Keratinocyte (primary cell): ENCODE data around the gene BRD1. TPM values are rescaled to one million over a fixed set of nuclear protein-coding genes. Genes with fewer than 3 reads are reported as not detected.

ENCODE experiments used
- DNase-seq: peaks from one replicate; pipeline ENCODE4 v3.0.0-alpha.2; 2011; ENCODE audit warnings: low read depth, missing footprints, low spot score
- FAIRE-seq: peaks from 2 replicates; lab custom pipeline; 2011; peaks lifted over from hg19 to GRCh38; lab: Jason Lieb, UNC
- H2AFZ ChIP-seq: 2 replicates; pipeline ENCODE4 v1.6.0; 2012; ENCODE audit warnings: low read length, control low read depth, inconsistent platforms; ENCODE audit not compliant: control insufficient read depth
- H3K27ac ChIP-seq: 2 replicates; pipeline ENCODE4 v1.5.1; 2011; ENCODE audit warnings: low read length; ENCODE audit not compliant: control insufficient read depth, insufficient read depth
- H3K27me3 ChIP-seq: 3 replicates; pipeline ENCODE4 v1.6.0; 2011; ENCODE audit warnings: low read length; ENCODE audit not compliant: control insufficient read depth, insufficient read depth; ENCODE audit errors: extremely low read depth
- H3K36me3 ChIP-seq, 2 experiments: 2 replicates in 1 of 2; 3 replicates in 1 of 2; pipeline ENCODE4 v1.5.1; 2011; ENCODE audit warnings: low read length in 2 of 2, mild to moderate bottlenecking in 1 of 2; ENCODE audit not compliant: control insufficient read depth in 2 of 2, insufficient read depth in 2 of 2; ENCODE audit errors: extremely low read depth in 1 of 2
- H3K4me1 ChIP-seq: 3 replicates; pipeline ENCODE4 v1.5.1; 2011; ENCODE audit warnings: low read length; ENCODE audit not compliant: control insufficient read depth, insufficient read depth; ENCODE audit errors: extremely low read depth
- H3K4me2 ChIP-seq: 3 replicates; pipeline ENCODE4 v1.6.0; 2011; ENCODE audit warnings: low read depth, low read length; ENCODE audit not compliant: control insufficient read depth, insufficient read depth; ENCODE audit errors: extremely low read depth
- H3K4me3 ChIP-seq, 3 experiments: fragments of 200-600 bp in 1 of 3; sonication (generic) in 1 of 3; 2 replicates in 2 of 3; 3 replicates in 1 of 3; pipeline ENCODE4 v1.5.1; 2011 to 2016; ENCODE audit warnings: low read length in 3 of 3, mild to moderate bottlenecking in 3 of 3, control low read depth in 2 of 3, inconsistent platforms in 1 of 3, low read depth in 1 of 3, mixed read lengths in 1 of 3, mixed run types in 1 of 3, moderate library complexity in 1 of 3; ENCODE audit not compliant: control insufficient read depth in 2 of 3, insufficient read depth in 2 of 3; ENCODE audit errors: extremely low read depth in 1 of 3
- H3K79me2 ChIP-seq: 2 replicates; pipeline ENCODE4 v1.6.0; 2012; ENCODE audit warnings: low read length; ENCODE audit not compliant: control insufficient read depth, insufficient read depth
- H3K9ac ChIP-seq: 3 replicates; pipeline ENCODE4 v1.6.0; 2011; ENCODE audit warnings: low read length; ENCODE audit not compliant: control insufficient read depth, insufficient read depth; ENCODE audit errors: extremely low read depth
- H3K9me1 ChIP-seq: 3 replicates; pipeline ENCODE4 v1.6.0; 2011; ENCODE audit warnings: low read length; ENCODE audit not compliant: control insufficient read depth, insufficient read depth; ENCODE audit errors: extremely low read depth
- H3K9me3 ChIP-seq: 2 replicates; pipeline ENCODE4 v1.5.1; 2012; ENCODE audit warnings: low read depth, low read length; ENCODE audit not compliant: control insufficient read depth
- H4K20me1 ChIP-seq: 3 replicates; pipeline ENCODE4 v1.6.0; 2011; ENCODE audit warnings: low read length; ENCODE audit not compliant: control insufficient read depth, insufficient read depth; ENCODE audit errors: extremely low read depth
- EZH2 ChIP-seq: IDR thresholded peaks from one replicate; pipeline ENCODE4 v1.6.1; 2012; ENCODE audit warnings: inconsistent platforms, mild to moderate bottlenecking, low read length, moderate library complexity
- dilution Hi-C: fragments of 300-500 bp; cut with MboI; formaldehyde crosslinking; loops from one replicate; pipeline ENCODE4 v1.7.0; 2020; ENCODE audit warnings: low sequenced_read_pairs; ENCODE audit not compliant: extremely low pct_ligation_motif_present
- polyA plus RNA-seq, 5 experiments: library from polyadenylated mRNA; depleted of rRNA in 3 of 5; stranded (reverse) in 3 of 5; stranded (forward) in 1 of 5; unstranded in 1 of 5; fragments of >200 nt; gene quantifications; 1 replicate in 1 of 5; 2 replicates in 3 of 5; 3 replicates in 1 of 5; pipeline versions ENCODE4 v1.2.1 to v1.2.3, GENCODE V29; 2011 to 2012; ENCODE audit warnings: missing spikeins in 2 of 5, low read depth in 1 of 5, low replicate concordance in 1 of 5
- TF ChIP-seq, protein P1 (sequence below), 3 experiments: IDR thresholded peaks in 1 of 3; conservative IDR thresholded peaks in 1 of 3; optimal IDR thresholded peaks in 1 of 3; 2 replicates in 2 of 3; 3 replicates in 1 of 3; pipeline versions ENCODE3 to v1.5.1; 2011; ENCODE audit warnings: low read length in 3 of 3, mild to moderate bottlenecking in 3 of 3, moderate library complexity in 2 of 3, control low read depth in 1 of 3, inconsistent platforms in 1 of 3; ENCODE audit not compliant: insufficient read depth in 2 of 3; ENCODE audit errors: extremely low read depth in 1 of 3

The BRD1 gene
- polyA plus RNA-seq, 1 donor (not counting 4 experiments of a cell fraction or from before 2014, with no cell fraction given): 4.3 TPM

DNA sequence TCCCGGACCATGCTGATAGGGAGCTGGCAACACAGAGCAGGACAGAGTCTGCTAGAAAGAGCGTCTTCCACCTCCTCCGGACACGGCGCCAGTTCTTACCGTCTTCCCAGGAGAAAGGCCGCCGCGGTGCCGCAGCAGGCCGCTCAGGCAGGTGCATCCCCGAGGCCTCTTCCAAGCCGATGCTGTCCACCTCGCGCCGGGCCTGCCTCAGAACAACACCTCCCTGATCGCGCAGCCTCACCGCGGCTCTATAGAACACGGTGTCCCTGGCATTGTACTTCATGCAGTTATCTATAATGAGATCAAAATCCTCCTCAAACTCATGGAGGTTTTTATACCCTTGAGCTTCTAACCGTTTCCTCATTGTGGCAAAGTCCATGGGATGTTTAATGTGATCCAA is 30.0 kb downstream of the BRD1 start:
- peaks cover 46 to 53% of the 10 kb centered on the region in 2 experiments for H3K36me3 ChIP-seq
- dilution Hi-C loops: no loop called here
- FAIRE-seq (no peak), DNase-seq (no peak)
- no peak overlapping the region for H3K4me2 ChIP-seq
- no peaks in the 10 kb centered on the region for H3K9me3 ChIP-seq
- H2AFZ ChIP-seq: no peak overlapping the region
- peaks cover 53% of the 10 kb centered on the region for H3K79me2 ChIP-seq
- H3K27me3 ChIP-seq: no peaks in the 10 kb centered on the region
- H3K4me1 ChIP-seq: no peaks in the 10 kb centered on the region
- peaks cover 4% of the 10 kb centered on the region for H3K9me1 ChIP-seq
- no peak overlapping the region for H3K27ac ChIP-seq
- H3K9ac ChIP-seq: no peak overlapping the region
- no peak overlapping the region for H3K4me3 ChIP-seq
- TF ChIP-seq EZH2: no peak
- TF ChIP-seq, protein P1, sequence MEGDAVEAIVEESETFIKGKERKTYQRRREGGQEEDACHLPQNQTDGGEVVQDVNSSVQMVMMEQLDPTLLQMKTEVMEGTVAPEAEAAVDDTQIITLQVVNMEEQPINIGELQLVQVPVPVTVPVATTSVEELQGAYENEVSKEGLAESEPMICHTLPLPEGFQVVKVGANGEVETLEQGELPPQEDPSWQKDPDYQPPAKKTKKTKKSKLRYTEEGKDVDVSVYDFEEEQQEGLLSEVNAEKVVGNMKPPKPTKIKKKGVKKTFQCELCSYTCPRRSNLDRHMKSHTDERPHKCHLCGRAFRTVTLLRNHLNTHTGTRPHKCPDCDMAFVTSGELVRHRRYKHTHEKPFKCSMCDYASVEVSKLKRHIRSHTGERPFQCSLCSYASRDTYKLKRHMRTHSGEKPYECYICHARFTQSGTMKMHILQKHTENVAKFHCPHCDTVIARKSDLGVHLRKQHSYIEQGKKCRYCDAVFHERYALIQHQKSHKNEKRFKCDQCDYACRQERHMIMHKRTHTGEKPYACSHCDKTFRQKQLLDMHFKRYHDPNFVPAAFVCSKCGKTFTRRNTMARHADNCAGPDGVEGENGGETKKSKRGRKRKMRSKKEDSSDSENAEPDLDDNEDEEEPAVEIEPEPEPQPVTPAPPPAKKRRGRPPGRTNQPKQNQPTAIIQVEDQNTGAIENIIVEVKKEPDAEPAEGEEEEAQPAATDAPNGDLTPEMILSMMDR (optimal IDR thresholded peaks at IDR 0.05 in 1 of 3, IDR thresholded peaks at IDR 0.05 in 1 of 3, conservative IDR thresholded peaks at IDR 0.05 in 1 of 3; ENCODE audit: extremely low read depth in 1 of 3, insufficient read depth in 2 of 3, low read length in 3 of 3): no peak
- peaks cover 9% of the 10 kb centered on the region for H4K20me1 ChIP-seq

DNA sequence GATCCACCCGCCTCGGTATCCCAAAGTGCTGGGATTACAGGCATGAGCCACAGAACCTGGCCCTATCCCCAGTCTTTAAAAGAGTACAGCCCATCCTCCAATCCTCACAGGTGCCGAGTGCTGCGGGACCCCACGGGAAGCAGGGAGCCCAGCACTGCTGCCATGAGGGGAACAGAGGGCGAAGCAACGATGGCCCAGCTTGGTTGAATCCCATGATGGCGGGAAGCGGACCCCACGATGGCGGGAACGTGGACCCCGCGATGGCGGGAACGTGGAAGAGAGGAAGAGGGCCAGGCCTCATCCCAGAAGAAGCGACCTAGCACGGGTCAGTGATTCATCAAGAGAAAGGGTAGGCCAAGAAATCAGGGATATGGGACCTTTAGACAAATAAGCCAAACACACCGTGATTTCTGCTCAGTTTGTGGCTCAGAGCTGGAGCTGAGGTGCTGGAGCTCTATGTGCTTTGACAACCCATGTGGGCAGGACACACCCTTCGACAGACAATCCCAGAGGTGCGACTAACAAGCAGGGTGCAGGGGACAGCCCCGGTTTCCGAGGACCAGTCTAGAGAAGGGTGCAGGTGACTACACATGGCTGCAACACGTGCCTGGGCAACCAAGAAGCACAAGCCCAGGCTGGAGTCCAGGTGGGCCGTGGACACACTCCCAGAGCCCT is 30.9 kb downstream of the BRD1 start:
- no peaks in the 10 kb centered on the region for H3K9me3 ChIP-seq
- no peak overlapping the region for H3K4me2 ChIP-seq
- H3K79me2 ChIP-seq: peaks cover 56% of the 10 kb centered on the region
- H3K27ac ChIP-seq: no peak overlapping the region
- H3K27me3 ChIP-seq: no peaks in the 10 kb centered on the region
- H3K9ac ChIP-seq: no peak overlapping the region
- DNase-seq (no peak), FAIRE-seq (no peak)
- dilution Hi-C loops: no loop called here
- H3K4me1 ChIP-seq: no peaks in the 10 kb centered on the region
- peaks cover 46 to 56% of the 10 kb centered on the region in 2 experiments for H3K36me3 ChIP-seq
- peaks cover 4% of the 10 kb centered on the region for H3K9me1 ChIP-seq
- TF ChIP-seq, protein P1 (optimal IDR thresholded peaks at IDR 0.05 in 1 of 3, IDR thresholded peaks at IDR 0.05 in 1 of 3, conservative IDR thresholded peaks at IDR 0.05 in 1 of 3; ENCODE audit: extremely low read depth in 1 of 3, insufficient read depth in 2 of 3, low read length in 3 of 3): no peak
- TF ChIP-seq EZH2: no peak
- H4K20me1 ChIP-seq: peaks cover 9% of the 10 kb centered on the region
- H3K4me3 ChIP-seq: no peak overlapping the region
- H2AFZ ChIP-seq: no peak overlapping the region
